Measurements from ENCODE around the gene COQ10B. TPM values are rescaled to one million over a fixed set of nuclear protein-coding genes. Genes with fewer than 3 reads are reported as not detected.

COQ10B gene
- total RNA-seq, 5 donors from 2014 or later (not counting 1 experiment from before 2014, with no cell fraction given), result 27.3 to 51.4 (median 28.0) TPM

GRCh38 chr2:197513915-197514314, 60.6 kb downstream of the COQ10B start:
- H3K9me3 Mint-ChIP-seq, result no peaks in the 10 kb centered on the region
- no peaks in the 10 kb centered on the region for H3K9me3 ChIP-seq
- no peaks in the 10 kb centered on the region for H3K27me3 Mint-ChIP-seq
- H3K36me3 ChIP-seq (ENCODE audit: control insufficient read depth in 2 of 2, extremely low read depth in 1 of 2, insufficient read depth in 1 of 2, low read length in 1 of 2), result no peaks in the 10 kb centered on the region
- POLR2A ChIA-PET, result interaction anchor here (1.0 to 1.3 kb wide), 2 partner anchors 11 to 14 kb away, joined by 3 to 6 read pairs; partner anchors contain the start of genes HSPD1 (in 1 of the 2) and HSPE1 (in 1 of the 2)
- peaks cover 10 to 16% of the 10 kb centered on the region in 2 experiments for H3K4me1 ChIP-seq (ENCODE audit: control insufficient read depth in 1 of 2, extremely low read depth in 1 of 2, insufficient read depth in 2 of 2, low read length in 2 of 2)
- peak overlapping the region; percentile 93 for H3K27ac ChIP-seq (ENCODE audit: low read length)
- no peaks in the 10 kb centered on the region for H3K27me3 ChIP-seq (replicated peaks in 1 of 2; ENCODE audit: control insufficient read depth in 2 of 2, extremely low read depth in 1 of 2, insufficient read depth in 2 of 2, low read length in 1 of 2)
- DNase-seq (no peak), ATAC-seq (replicated peaks in 1 of 4) (no peak)
- H3K4me3 Mint-ChIP-seq, result no peak overlapping the region
- H3K27ac Mint-ChIP-seq, result peak overlapping the region; percentile 49 to 92
- H3K36me3 Mint-ChIP-seq, result no peaks in the 10 kb centered on the region
- CTCF ChIA-PET, result interaction anchor here in 1 of 2 donors (1.0 kb wide), 1 partner anchor 14 kb away, joined by 3 read pairs; the partner anchor contains the start of genes HSPD1 and HSPE1
- 100% methylated on average over 2 of the region's 5 CpGs for WGBS (ENCODE audit: insufficient coverage)
- no peak overlapping the region for H3K4me3 ChIP-seq (ENCODE audit: control insufficient read depth in 1 of 2, extremely low read depth in 1 of 2, low read length in 1 of 2)
- peaks cover 30 to 33% (median 31%) of the 10 kb centered on the region in 3 donors for H3K4me1 Mint-ChIP-seq

DNA sequence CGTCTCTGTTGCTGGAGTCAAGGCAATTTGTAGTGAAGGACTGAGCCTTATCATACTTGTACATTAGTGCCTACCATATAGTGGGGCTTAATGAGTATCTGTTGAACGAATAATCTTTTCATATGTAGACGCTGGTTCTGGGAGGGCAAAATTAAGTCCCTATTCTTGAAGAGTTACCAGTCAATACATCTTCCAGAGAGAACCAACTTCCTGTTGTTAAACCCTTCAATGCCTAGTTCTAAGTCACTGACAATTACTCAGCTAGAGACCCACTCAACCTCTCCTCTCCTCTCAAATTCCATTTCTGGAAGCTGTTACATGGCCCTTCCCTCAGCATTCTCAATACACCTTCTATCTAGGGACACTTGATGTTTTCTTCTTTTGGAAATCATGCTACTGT, 61.4 kb downstream of the COQ10B start:
- H3K9me3 ChIP-seq, result no peaks in the 10 kb centered on the region
- H3K4me3 ChIP-seq (ENCODE audit: control insufficient read depth in 1 of 2, extremely low read depth in 1 of 2, low read length in 1 of 2), result peak overlapping the region; percentile 72 to 85
- Mint-ChIP-seq H3K27me3 (no peaks in the 10 kb centered on the region), H3K36me3 (no peaks in the 10 kb centered on the region), H3K27ac (peak overlapping the region; percentile 92 to 96), H3K4me3 (peak overlapping the region; percentile 80 to 98 (median 97)), H3K9me3 (no peaks in the 10 kb centered on the region), H3K4me1 (peaks cover 38 to 40% (median 39%) of the 10 kb centered on the region in 3 donors)
- ChIA-PET POLR2A (interaction anchor here (0.6 to 2.9 kb wide), 3 partner anchors 12 to 16 kb away, joined by 3 to 36 read pairs (median 3); partner anchors contain the start of genes HSPD1 (in 1 of the 2) and HSPE1 (in 1 of the 2)), CTCF (interaction anchor here in 1 of 2 donors (1.1 to 1.3 kb wide), 2 partner anchors 14 to 15 kb away, joined by 3 read pairs; partner anchors contain the start of genes HSPD1 and HSPE1)
- no peaks in the 10 kb centered on the region for H3K36me3 ChIP-seq (ENCODE audit: control insufficient read depth in 2 of 2, extremely low read depth in 1 of 2, insufficient read depth in 1 of 2, low read length in 1 of 2)
- H3K27me3 ChIP-seq (replicated peaks in 1 of 2; ENCODE audit: control insufficient read depth in 2 of 2, extremely low read depth in 1 of 2, insufficient read depth in 2 of 2, low read length in 1 of 2), result no peaks in the 10 kb centered on the region
- WGBS (ENCODE audit: insufficient coverage), result no CpG with 5 or more reads among the region's 3 CpGs
- ATAC-seq (replicated peaks in 1 of 4) (no peak), DNase-seq (peak in 1 of 35 experiments; percentile 41)
- H3K4me1 ChIP-seq (ENCODE audit: control insufficient read depth in 1 of 2, extremely low read depth in 1 of 2, insufficient read depth in 2 of 2, low read length in 2 of 2), result peaks cover 10 to 16% of the 10 kb centered on the region in 2 experiments
- peak overlapping the region; percentile 93 for H3K27ac ChIP-seq (ENCODE audit: low read length)

- Histone ChIP-seq H3K4me1 (ENCODE audit: control insufficient read depth in 1 of 2, extremely low read depth in 1 of 2, insufficient read depth in 2 of 2, low read length in 2 of 2) (peaks cover 10 to 16% of the 10 kb centered on the region in 2 experiments), H3K4me3 (ENCODE audit: control insufficient read depth in 1 of 2, extremely low read depth in 1 of 2, low read length in 1 of 2) (peak overlapping the region; percentile 72 to 85), H3K9me3 (no peaks in the 10 kb centered on the region), H3K27me3 (replicated peaks in 1 of 2; ENCODE audit: control insufficient read depth in 2 of 2, extremely low read depth in 1 of 2, insufficient read depth in 2 of 2, low read length in 1 of 2) (no peaks in the 10 kb centered on the region), H3K36me3 (ENCODE audit: control insufficient read depth in 2 of 2, extremely low read depth in 1 of 2, insufficient read depth in 1 of 2, low read length in 1 of 2) (no peaks in the 10 kb centered on the region), H3K27ac (ENCODE audit: low read length) (peak overlapping the region; percentile 93)
- H3K4me1 Mint-ChIP-seq, result peaks cover 42 to 45% (median 43%) of the 10 kb centered on the region in 3 donors
- no peaks in the 10 kb centered on the region for H3K9me3 Mint-ChIP-seq
- peak overlapping the region; percentile 80 to 98 (median 97) for H3K4me3 Mint-ChIP-seq
- ChIA-PET CTCF (interaction anchor here in 1 of 2 donors (1.1 to 1.3 kb wide), 3 partner anchors 9 to 15 kb away, joined by 3 to 4 read pairs (median 3); partner anchors contain the start of genes HSPD1 and HSPE1), POLR2A (interaction anchor here (0.6 to 2.9 kb wide), 5 partner anchors 13 to 62 kb away, joined by 3 to 36 read pairs (median 4); partner anchors contain the start of genes HSPD1 (in 1 of the 2) and HSPE1 (in 1 of the 2))
- H3K27ac Mint-ChIP-seq, result peak overlapping the region; percentile 92 to 96
- peaks cover 3% of the 10 kb centered on the region for H3K36me3 Mint-ChIP-seq
- DNase-seq (peak in 9 of 35 experiments; percentile 5 to 75 (median 29)), ATAC-seq (replicated peaks in 1 of 4) (peak; percentile 0 to 35 (median 2))
- 0% methylated on average over 13 of the region's 16 CpGs for WGBS (ENCODE audit: insufficient coverage)
- H3K27me3 Mint-ChIP-seq, result no peaks in the 10 kb centered on the region
Observed at GRCh38 chr2:197515315-197515738, 62.0 kb downstream of the COQ10B start.

DNA sequence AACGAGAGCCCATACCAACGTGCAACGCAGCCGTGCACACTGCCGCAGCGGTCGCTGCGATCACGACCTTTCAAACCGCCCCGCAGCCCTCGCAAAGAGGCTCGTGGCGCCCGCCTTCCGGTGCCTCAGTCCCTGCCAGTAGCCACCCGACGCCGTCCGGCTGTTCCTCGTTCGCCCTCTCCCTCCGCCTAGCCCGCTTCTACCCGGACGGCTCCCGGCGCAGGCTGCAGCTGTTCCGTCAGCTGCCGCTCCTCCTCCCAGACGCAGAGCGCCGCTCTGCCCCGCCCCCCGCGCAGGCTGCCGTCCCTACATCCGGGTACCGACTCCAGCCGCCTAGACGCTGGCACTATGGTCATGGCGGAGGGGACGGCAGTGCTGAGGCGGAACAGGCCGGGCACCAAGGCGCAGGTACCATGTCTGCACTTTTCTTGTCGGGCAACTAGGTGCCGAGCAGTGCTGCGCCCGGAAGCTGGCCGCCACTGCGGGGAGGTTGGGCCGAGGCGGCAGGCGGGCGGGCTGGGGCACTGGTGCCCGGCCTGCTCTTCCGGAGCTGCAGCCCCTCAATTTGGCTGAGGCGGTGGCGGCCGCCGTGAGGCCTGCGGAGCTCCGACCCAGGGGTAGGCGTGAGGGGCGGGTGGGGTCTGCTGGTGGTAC, 62.5 kb downstream of the COQ10B start, which contains the start of gene MOB4:
Gene MOB4 (plus strand): TSS at position 328 of the 654 bp plus-strand sequence. CDS start 21 bp downstream, at position 349.
- WGBS (ENCODE audit: insufficient coverage), result under 1% methylated on average over 52 of the region's 66 CpGs
- H3K27me3 ChIP-seq (replicated peaks in 1 of 2; ENCODE audit: control insufficient read depth in 2 of 2, extremely low read depth in 1 of 2, insufficient read depth in 2 of 2, low read length in 1 of 2), result no peaks in the 10 kb centered on the region
- ChIA-PET POLR2A (interaction anchor here (0.9 to 2.9 kb wide), 9 partner anchors 13 to 84 kb away, joined by 3 to 36 read pairs (median 5); partner anchors contain the start of genes COQ10B (in 1 of the 2), HSPD1 (in 1 of the 2), HSPE1 (in 1 of the 2) and SF3B1 (in 1 of the 2)), CTCF (interaction anchor here in 1 of 2 donors (0.7 to 1.6 kb wide), 8 partner anchors 9 to 200 kb away, joined by 3 to 4 read pairs (median 3); partner anchors contain the start of genes HSPD1, HSPE1 and SF3B1)
- peak; percentile 89 to 95 (median 90) for ATAC-seq (replicated peaks in 1 of 4)
- Mint-ChIP-seq H3K4me1 (peaks cover 45 to 49% (median 46%) of the 10 kb centered on the region in 3 donors), H3K27me3 (no peaks in the 10 kb centered on the region), H3K4me3 (peak within 1 kb of the TSS; percentile 80 to 98 (median 97)), H3K27ac (peak within 1 kb of the TSS; percentile 95 to 96), H3K9me3 (peaks cover 0 to under 1% (median 0%) of the 10 kb centered on the region in 3 donors), H3K36me3 (peaks cover 6% of the 10 kb centered on the region)
- H3K9me3 ChIP-seq, result no peaks in the 10 kb centered on the region
- H3K36me3 ChIP-seq (ENCODE audit: control insufficient read depth in 2 of 2, extremely low read depth in 1 of 2, insufficient read depth in 1 of 2, low read length in 1 of 2), result no peaks in the 10 kb centered on the region
- peaks cover 10 to 16% of the 10 kb centered on the region in 2 experiments for H3K4me1 ChIP-seq (ENCODE audit: control insufficient read depth in 1 of 2, extremely low read depth in 1 of 2, insufficient read depth in 2 of 2, low read length in 2 of 2)
- peak within 1 kb of the TSS; percentile 72 to 85 for H3K4me3 ChIP-seq (ENCODE audit: control insufficient read depth in 1 of 2, extremely low read depth in 1 of 2, low read length in 1 of 2)
- DNase-seq, result peak; percentile 80 to 96 (median 89)
- H3K27ac ChIP-seq (ENCODE audit: low read length), result peak within 1 kb of the TSS; percentile 93

DNA sequence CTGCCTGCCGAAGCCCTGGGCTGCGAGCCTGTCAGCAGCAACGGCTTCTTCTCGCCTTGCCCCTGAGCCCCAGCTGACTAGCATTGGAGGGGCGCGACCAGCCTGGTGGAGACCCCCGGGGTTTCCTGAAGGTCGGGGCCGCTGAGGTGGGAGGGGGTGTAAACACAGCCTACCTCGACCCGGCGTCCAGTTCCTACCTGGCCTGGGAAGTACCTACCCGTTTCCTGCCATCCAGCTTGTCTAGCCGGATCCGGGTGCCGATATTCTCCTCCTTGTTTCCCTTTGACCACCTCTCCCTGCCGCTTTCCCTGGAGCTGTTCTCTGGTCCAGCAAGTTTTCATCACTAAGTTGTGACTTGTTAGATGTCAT, 63.0 kb downstream of the COQ10B start:
- Mint-ChIP-seq H3K9me3 (peaks cover 0 to 4% (median 0%) of the 10 kb centered on the region in 3 donors), H3K4me1 (peaks cover 50 to 52% (median 51%) of the 10 kb centered on the region in 3 donors), H3K4me3 (peak overlapping the region; percentile 80 to 98 (median 97)), H3K27me3 (no peaks in the 10 kb centered on the region), H3K27ac (peak overlapping the region; percentile 95 to 96), H3K36me3 (peaks cover 10% of the 10 kb centered on the region)
- POLR2A ChIA-PET, result interaction anchor here (0.9 to 2.9 kb wide), 8 partner anchors 14 to 84 kb away, joined by 3 to 36 read pairs (median 5); partner anchors contain the start of genes COQ10B (in 1 of the 2), HSPD1 (in 1 of the 2), HSPE1 (in 1 of the 2) and SF3B1 (in 1 of the 2)
- peak overlapping the region; percentile 93 for H3K27ac ChIP-seq (ENCODE audit: low read length)
- no peaks in the 10 kb centered on the region for H3K36me3 ChIP-seq (ENCODE audit: control insufficient read depth in 2 of 2, extremely low read depth in 1 of 2, insufficient read depth in 1 of 2, low read length in 1 of 2)
- peak in 3 of 4 experiments; percentile 1 to 8 (median 5) for ATAC-seq (replicated peaks in 1 of 4)
- DNase-seq, result peak in 5 of 35 experiments; percentile 0 to 53 (median 4)
- peaks cover 10 to 16% of the 10 kb centered on the region in 2 experiments for H3K4me1 ChIP-seq (ENCODE audit: control insufficient read depth in 1 of 2, extremely low read depth in 1 of 2, insufficient read depth in 2 of 2, low read length in 2 of 2)
- H3K4me3 ChIP-seq (ENCODE audit: control insufficient read depth in 1 of 2, extremely low read depth in 1 of 2, low read length in 1 of 2), result peak overlapping the region; percentile 72 to 85
- H3K9me3 ChIP-seq, result no peaks in the 10 kb centered on the region
- 0% methylated on average over 8 of the region's 17 CpGs for WGBS (ENCODE audit: insufficient coverage)
- CTCF ChIA-PET, result interaction anchor here in 1 of 2 donors (0.7 to 1.6 kb wide), 7 partner anchors 9 to 200 kb away, joined by 3 to 4 read pairs (median 3); partner anchors contain the start of genes HSPD1, HSPE1 and SF3B1
- no peaks in the 10 kb centered on the region for H3K27me3 ChIP-seq (replicated peaks in 1 of 2; ENCODE audit: control insufficient read depth in 2 of 2, extremely low read depth in 1 of 2, insufficient read depth in 2 of 2, low read length in 1 of 2)

All from T-cell (primary cell).